NCI-H226 (cell line): ENCODE measurements around the gene PLAA.
"Not testable (repeated sequence)": the region's sequence is repeated elsewhere in the genome, so short reads cannot be mapped to it uniquely, and the experiment has no call there.

Experiments used
- DNase-seq: peaks from one replicate; pipeline ENCODE4 v3.0.0-alpha.2; 2015

Gene PLAA

DNA sequence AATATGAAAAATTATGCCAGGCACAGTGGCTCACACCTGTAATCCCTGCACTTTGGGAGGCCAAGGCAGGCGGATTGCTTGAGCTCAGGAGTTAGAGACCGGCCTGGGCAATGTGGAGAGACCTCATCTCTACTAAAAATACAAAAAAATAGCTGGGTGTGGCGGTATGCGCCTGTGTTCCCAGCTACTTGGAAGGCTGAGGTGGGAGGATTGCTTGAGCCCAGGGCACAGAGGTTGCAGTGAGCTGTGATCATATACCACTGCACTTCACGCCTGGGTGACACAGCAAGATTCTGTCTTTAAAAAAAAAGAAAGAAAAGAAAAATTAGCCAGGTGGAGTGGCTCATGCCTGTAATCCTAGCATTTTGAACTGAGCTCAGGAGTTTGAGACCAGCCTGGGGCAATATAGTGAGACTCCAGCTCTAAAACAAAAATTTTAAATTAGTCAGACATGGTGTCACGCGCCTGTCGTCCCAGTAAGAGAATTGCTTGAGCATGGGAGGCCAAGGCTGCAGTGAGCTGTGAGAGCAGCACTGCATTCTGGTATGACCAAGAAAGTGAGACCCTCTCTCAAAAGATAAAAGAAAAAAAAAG is 18.0 kb downstream of the PLAA start:
- no peak for DNase-seq

DNA sequence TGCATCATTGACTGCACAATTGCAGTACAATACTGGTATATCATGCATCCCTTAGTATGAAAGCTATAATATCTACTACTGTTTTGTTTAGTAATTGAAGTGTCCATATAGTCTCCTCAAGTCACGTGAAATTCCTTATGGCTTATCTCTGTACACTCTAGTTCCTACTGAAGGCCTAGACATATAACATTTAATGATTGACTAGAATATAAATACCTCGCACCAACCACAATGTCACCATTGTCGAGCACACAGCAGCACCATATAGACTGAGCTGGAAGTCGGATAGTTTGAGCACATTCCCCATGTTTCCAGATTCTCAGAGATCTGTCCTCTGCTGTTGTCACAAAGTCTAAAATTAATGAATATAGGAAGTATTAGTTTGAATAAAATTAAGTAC is 21.4 kb downstream of the PLAA start:
- no peak for DNase-seq

DNA sequence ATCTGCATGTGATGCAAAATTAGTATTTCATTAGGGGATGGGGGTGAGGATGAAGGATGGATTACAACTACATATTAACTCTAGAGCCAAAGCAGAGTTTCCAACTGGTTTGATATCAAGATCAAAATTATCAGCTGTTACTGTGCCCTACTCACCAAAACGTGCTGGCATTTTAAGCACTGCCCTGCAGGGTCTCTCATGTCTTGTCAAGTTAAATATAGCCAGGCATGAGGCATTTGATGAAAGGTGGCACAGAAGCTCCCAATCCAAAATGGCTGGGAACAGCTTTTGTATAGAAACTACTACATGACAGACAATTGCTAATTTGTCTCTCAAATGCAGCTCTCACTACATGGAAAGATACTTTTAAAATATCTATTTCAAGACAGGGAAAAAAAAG is 27.3 kb downstream of the PLAA start:
- no peak for DNase-seq

GRCh38 chr9:26913138-26913668 is 33.8 kb downstream of the PLAA start:
- DNase-seq = no peak

DNA sequence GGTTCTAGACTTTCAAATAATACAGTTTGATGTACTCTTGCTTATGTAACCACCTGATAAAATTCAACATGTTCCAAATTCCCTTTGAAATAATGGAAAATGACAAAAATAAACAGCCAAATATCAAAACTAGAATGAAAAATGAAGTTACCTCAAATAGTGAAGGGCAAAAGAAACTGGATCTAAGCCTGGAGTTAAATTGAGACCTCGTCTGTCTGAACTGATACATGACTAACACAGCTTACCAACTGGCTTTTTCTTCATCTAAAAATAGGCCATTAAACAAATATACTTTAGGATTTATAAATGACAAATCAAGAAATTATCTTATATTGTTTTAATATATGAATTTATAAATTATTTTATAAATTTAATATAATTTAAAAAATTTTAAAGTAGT is 42.4 kb downstream of the PLAA start:
- no peak for DNase-seq

DNA sequence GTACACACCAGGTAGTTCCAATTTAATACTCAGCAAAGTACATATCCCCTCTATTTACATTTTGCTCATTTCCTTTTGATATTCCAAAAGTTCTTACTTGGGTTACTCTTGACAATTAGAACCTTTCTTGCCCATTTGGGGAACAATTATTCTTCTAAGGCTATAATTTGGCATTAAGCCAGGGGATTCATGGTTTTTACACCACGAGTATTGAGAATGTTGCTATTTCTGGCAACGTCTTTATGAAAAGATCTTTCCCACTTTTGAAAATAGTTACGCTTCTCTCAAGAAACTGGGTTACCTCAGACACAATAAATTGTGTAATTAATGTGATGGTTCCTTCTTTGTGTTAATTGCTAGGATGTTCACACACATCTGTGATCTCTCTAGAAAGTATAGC is 43.0 kb downstream of the PLAA start:
- DNase-seq = no peak

DNA sequence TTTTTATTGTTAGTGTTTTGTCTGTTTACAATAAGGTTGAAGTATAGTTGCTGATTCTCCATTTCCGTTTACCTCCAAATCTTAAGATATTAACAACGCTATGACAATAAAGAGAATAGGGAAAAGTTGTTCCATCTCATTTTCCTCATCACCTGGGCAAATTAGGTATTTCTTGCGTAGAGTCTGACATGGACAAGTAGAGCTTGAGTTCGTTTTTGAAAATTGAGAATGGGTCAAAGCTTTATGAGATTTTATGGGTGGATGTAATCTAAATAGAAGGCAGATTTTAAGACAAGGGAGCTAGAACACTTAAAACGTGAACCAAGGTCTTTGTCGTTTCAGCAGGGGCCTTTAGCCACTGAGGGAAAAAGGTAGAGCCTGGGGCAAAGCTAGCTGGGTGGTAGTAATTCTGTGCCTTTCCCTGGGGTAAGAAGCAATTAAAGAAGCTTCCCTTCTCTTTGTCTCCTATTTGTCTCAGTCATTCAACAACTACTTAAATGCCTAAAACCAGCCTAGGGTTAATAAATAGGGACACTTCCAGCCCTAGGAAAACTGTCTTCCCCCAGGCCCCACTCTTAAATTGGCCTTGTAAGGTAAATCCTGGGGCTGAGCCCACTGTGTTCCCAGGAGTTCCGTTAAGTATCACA is 53.9 kb downstream of the PLAA start:
- DNase-seq = no peak

- DNase-seq = peak; percentile 75
Observed at GRCh38 chr9:26892251-26893029, 54.6 kb downstream of the PLAA start, which contains the start of gene CAAP1. Gene CAAP1 (minus strand): TSS chr9:26892802. CDS start chr9:26892715, 87 bp downstream.

DNA sequence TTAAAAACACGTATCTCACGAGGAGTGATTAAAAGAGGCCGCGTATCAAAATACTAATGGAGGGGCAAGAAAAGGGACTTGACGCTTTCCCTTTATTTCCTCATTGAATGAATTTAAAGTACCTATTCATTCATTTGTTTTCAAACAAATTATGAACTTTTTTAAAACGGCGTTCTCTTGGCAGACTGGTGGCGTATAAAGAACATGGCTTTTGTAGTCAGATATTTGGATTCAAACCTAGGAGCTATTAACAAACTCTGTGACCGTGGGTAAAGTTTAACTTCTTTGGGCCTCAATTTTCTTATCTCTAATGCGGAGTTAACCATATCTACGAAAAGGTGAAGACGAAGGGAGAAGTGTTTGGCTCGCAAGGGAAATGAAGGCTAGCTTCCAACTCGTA is 55.3 kb downstream of the PLAA start:
- no peak for DNase-seq

DNA sequence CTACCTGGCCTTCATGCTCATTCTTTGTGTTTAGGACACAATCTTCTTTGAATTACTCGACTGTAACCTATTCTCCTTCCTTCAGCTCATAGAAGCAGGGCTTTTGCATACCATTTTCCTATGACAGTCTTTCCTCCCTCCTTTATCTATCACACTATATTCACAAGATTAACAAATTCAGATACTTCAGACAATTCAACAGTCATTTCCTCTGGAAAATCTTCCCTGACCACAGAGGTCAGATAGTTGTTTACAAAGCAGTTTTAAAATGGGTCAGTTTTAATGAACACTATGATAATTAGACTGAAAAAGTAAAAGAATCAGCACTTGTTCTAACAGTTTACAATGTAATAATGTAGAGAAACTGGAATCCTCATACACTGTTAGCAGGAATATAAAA is 58.8 kb downstream of the PLAA start:
- no peak for DNase-seq

DNA sequence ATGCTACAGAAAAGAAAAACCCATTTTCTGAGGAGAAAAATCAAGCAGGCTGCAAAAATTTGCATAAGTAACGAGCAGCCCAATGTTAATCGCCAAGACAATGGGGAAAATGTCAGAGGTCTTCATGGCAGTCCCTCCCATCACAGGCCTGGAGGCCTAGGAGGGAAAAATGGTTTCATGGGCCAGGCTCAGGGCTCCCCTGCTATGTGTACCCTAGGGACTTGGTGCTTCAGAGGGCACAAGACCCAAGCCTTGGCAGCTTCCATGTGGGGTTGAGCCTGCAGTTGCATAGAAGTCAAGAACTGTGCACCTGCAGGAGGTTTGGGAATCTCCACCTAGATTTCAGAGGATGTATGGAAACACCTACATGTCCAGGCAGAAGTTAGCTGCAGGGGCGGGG is 64.9 kb downstream of the PLAA start:
- no peak for DNase-seq

DNA sequence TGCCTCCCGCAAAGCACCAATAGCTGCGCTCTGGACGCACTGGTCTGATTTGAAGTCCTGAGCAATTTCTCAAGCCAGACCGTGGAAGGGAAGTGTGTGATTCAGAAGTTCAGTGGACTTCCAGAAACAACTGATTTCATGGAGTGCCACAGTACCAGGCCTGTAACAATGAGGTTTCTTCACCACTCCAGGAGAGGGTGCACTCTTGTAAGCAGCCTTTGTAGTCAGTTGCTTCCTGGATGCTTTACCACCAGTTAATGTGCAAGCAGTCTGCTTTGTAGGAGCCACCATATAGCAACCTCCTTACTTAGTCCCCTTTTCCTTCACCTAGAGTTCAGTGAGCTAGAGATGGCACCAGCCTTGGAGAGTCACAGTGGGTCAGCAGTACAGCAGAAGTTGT is 66.8 kb downstream of the PLAA start:
- no peak for DNase-seq

GRCh38 chr9:26875155-26875554 is 71.9 kb downstream of the PLAA start:
- not testable (repeated sequence) for DNase-seq

- DNase-seq = peak; percentile 3
Observed at GRCh38 chr9:26870292-26870691, 76.8 kb downstream of the PLAA start.

GRCh38 chr9:26863074-26863473 is 84.0 kb downstream of the PLAA start:
- no peak for DNase-seq

DNA sequence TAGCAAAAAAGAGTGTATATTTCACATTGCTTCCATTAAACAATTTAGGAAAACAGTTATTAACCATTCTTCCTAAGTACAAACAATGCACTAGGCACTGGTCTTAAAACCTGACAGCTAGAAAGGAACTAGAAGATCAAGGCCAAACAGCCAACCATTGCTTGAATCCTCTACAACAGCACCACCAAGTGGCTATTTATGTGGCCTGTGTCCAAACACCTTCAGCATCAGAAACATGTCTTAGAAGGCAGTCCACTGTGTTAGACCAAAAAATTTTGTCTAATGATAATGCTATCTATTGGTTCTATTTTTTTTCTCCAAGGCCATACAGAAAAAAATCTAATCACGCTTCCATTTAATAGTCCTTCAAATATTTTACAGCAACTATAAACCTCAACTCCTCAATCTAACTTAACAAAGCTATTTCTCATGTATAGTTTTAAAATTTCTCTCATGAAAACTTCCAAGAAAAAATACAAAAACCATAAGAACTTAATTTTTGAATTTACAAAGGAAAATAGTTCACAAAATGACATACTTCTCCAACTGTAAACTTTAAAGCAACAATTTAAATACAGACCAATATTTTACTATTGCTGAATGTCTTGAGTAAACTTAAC is 90.5 kb downstream of the PLAA start:
- DNase-seq = no peak
